ENCODE results near the gene UTP25.
"Not testable (repeated sequence)": the region's sequence is repeated elsewhere in the genome, so short reads cannot be mapped to it uniquely, and the experiment has no call there.

The UTP25 gene

DNA sequence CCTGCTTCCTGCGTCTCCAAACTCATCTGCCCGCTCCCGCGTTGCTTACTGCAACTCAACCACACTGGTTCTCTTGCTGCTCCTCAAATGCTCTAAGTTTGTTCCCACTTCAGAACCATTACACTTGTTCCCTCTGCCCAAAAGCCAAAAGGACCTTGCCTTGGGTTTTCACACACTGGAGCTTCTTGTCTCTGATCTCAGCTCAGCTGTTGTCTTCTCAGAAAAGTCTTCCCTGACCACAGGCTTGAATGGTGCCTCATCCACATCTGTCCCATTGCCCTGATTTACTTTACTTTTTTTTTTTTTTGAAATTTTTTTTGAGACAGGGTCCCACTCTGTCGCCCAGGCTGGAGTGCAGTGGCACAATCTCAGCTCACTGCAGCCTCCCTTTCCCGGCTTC is 66.0 kb downstream of the UTP25 start:
- TF ChIP-seq, protein P1, sequence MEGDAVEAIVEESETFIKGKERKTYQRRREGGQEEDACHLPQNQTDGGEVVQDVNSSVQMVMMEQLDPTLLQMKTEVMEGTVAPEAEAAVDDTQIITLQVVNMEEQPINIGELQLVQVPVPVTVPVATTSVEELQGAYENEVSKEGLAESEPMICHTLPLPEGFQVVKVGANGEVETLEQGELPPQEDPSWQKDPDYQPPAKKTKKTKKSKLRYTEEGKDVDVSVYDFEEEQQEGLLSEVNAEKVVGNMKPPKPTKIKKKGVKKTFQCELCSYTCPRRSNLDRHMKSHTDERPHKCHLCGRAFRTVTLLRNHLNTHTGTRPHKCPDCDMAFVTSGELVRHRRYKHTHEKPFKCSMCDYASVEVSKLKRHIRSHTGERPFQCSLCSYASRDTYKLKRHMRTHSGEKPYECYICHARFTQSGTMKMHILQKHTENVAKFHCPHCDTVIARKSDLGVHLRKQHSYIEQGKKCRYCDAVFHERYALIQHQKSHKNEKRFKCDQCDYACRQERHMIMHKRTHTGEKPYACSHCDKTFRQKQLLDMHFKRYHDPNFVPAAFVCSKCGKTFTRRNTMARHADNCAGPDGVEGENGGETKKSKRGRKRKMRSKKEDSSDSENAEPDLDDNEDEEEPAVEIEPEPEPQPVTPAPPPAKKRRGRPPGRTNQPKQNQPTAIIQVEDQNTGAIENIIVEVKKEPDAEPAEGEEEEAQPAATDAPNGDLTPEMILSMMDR (conservative IDR thresholded peaks at IDR 0.05; ENCODE audit: low read depth, low read length) = no peak
- DNase-seq (ENCODE audit: low read depth) = no peak
- no peak overlapping the region for H3K4me3 ChIP-seq (ENCODE audit: low read depth, low read length)

DNA sequence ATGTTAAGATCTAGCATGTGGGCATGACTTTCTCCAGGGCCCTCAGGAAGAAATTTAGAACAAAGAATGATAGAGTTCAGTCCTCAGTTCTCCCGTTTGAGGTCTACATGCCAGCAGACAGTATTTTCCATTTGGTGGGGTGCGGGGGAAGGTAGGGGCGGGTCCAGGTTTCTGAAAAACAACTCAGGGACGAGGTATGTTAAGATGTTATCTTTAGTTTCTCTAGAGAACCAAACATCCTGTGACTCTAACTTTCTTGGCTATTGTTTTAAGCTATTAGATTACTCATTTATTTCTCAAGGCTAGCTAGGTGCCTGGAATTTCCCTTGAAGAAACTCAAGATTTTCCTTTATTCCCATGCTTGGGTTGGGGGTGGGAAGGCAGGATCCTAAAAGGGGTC is 67.9 kb downstream of the UTP25 start:
- no peak overlapping the region for H3K4me3 ChIP-seq (ENCODE audit: low read depth, low read length)
- TF ChIP-seq, protein P1 (conservative IDR thresholded peaks at IDR 0.05; ENCODE audit: low read depth, low read length) = no peak
- peak; percentile 62 for DNase-seq (ENCODE audit: low read depth)

DNA sequence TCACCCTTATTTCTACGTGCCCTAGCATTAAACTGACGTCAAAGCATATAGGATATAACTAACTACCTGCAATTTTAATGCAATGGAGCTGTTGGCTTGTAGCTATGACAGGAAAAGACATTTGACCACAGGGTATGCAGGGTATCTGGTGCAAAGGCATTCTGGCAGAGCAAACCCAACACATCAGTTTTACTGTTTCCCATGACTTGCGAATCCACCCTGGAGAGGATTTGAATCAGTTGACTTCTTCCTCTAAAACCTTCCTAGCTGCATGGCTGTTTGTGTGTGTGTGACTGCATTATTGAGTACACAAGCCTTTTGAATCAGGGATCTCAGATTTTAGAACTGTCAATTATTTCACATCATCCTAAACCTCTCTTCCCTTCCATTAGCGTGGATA is 68.6 kb downstream of the UTP25 start:
- H3K4me3 ChIP-seq (ENCODE audit: low read depth, low read length) = no peak overlapping the region
- DNase-seq (ENCODE audit: low read depth) = no peak
- TF ChIP-seq, protein P1 (conservative IDR thresholded peaks at IDR 0.05; ENCODE audit: low read depth, low read length) = no peak

DNA sequence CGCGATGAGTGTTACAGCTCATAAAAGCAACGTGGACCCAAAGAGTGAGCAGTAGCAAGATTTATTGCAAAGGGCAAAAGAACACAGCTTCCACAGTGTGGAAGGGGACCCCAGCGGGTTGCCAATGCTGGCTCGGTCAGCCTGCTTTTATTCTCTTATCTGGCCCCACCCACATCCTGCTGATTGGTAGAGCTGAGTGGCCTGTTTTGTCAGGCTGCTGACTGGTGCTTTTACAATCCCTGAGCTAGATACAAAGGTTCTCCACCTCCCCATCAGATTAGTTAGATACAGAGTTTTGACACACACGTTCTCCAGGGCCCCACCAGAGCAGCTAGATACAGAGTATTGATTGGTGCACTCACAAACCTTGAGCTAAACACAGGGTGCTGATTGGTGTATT is 70.5 kb downstream of the UTP25 start:
- not testable (repeated sequence) for H3K4me3 ChIP-seq (ENCODE audit: low read depth, low read length); DNase-seq (ENCODE audit: low read depth)

DNA sequence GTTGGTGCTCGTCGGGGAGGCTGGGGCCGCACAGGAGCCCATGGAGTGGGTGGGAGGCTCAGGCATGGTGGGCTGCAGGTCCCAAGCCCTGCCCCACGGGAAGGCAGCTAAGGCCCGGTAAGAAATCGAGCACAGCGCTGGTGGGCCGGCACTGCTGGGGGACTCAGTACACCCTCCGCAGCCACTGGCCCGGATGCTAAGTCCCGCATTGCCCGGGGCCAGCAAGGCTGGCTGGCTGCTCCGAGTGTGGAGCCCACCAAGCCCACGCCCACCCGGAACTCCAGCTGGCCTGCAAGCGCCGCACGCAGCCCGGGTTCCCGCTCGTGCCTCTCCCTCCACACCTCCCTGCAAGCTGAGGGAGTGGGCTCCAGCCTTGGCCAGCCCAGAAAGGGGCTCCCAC is 71.1 kb downstream of the UTP25 start:
- H3K4me3 ChIP-seq (ENCODE audit: low read depth, low read length); DNase-seq (ENCODE audit: low read depth): not testable (repeated sequence)

DNA sequence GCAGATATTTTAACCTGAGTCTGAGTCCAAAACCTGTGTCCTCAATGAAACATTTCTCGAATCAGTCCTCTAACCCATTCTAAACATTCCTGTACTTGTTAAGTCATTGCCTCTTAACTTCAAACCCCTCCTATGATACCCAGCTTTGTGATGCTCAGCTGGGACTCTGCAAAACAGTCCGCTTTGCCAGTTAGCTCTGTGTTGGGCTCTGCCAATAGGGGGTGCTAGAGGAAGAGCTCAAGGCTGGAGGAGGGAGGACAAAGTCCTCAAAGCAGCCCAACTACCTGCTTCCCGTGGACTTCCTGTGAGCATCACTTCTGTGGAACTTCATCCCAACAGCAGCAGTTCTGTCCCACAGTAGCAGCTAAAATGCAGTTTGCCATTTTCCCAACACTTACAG is 72.2 kb downstream of the UTP25 start:
- TF ChIP-seq, protein P1 (conservative IDR thresholded peaks at IDR 0.05; ENCODE audit: low read depth, low read length) = peak; percentile 45
- no peak overlapping the region for H3K4me3 ChIP-seq (ENCODE audit: low read depth, low read length)
- DNase-seq (ENCODE audit: low read depth) = no peak

DNA sequence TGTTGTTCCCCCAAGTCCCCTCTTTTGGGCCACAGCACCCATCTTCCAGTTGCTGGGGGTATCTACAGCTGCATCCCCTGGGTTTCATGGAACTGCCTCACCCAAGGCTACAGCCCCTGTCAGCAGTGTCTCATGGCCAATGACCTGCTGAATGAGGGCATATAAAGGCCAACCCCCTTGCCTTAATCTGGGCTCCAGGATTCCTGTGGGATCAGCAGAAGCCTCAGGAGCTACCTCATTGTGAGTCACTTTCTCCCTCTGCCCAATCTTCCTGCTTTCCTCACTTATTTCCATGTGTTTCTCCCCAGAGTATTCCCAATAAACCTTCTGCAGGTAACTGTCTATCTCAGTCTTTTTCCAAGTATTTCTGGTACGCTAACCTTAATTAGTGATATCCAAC is 73.0 kb downstream of the UTP25 start:
- no peak for DNase-seq (ENCODE audit: low read depth)
- no peak overlapping the region for H3K4me3 ChIP-seq (ENCODE audit: low read depth, low read length)
- TF ChIP-seq, protein P1 (conservative IDR thresholded peaks at IDR 0.05; ENCODE audit: low read depth, low read length) = no peak

DNA sequence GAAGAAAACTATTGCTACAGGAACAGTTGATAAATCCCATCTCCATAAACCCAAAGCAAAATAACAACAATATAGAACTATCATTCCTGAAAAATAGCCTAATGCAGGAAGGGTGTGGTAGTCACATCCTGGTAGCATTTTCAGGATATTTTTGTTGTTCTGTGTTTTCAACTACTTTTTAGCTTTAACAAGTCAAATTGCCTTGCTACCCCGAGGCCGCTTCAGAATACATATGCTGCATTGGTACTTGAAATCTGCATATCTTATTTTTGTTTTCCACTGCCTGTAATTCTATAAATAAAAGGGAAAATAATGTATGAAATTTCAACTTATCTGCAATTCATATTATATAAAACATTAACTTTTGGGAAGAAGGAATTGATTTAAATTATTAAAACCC is 73.4 kb downstream of the UTP25 start:
- no peak overlapping the region for H3K4me3 ChIP-seq (ENCODE audit: low read depth, low read length)
- no peak for DNase-seq (ENCODE audit: low read depth)
- TF ChIP-seq, protein P1 (conservative IDR thresholded peaks at IDR 0.05; ENCODE audit: low read depth, low read length) = no peak

DNA sequence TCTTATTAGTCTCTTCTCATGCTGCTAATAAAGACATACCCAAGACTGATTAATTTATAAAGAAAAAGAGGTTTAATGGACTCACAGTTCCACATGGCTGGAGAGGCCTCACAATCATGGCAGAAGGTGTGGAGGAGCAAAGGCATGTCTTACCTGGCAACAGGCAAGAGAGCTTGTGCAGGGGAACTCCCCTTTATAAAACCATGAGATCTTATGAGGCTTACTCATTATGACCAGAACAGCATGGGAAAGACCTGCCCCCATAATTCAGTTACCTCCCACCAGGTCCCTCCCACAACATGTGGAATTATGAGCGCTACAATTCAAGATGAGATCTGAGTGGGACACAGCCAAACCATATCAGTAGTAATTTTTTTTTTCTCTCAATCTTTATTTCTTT is 77.0 kb downstream of the UTP25 start:
- not testable (repeated sequence) for DNase-seq (ENCODE audit: low read depth); H3K4me3 ChIP-seq (ENCODE audit: low read depth, low read length)

Measured in choroid plexus epithelial cell (primary cell).